Measurements from ENCODE around the gene VASN.

Gene VASN

DNA sequence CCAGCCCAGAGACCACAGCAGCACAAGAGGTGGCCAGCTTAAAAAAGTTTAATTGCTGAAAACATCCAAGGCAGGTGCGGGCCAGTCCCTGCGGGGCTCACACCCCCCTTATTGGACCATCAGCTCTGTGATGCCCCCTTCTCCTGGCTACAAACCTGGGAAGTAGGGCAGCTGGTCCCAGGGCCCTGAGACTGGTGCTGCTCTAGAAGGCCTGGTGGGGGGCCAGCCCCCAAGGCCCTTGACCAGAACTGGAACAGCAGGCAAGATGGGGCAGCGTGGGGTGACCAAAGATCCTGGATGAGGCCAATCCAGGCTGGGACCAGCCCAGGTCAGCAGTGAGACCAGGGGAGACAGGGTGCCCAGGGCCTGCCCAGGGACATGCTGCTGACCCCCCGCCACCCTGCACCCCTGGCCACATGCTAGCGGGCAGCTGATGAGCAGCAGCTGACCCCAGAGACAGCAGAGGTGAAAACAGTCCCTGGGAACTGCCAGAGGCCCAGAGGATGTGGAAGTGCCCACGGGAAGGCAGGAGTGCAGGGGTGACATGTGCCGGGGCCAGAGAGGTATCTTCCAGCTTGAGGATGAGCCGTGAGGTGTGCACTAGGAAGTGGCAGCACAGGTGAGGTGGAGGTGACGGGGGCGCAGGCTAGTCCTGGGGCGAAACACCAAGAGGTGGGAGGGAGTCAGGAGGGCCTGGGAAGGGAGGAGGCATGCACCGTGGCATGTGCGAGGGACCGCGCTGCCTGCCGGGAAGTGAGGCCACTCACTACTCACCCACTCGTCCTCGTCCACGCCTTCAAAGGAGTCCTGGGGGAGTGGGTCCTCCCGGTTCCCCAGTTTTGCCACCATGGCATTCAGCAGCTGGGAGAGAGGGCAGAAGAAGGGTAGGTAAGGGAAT is 16.9 kb upstream of the VASN start:
- no peak for DNase-seq (ENCODE audit: low read depth)

DNA sequence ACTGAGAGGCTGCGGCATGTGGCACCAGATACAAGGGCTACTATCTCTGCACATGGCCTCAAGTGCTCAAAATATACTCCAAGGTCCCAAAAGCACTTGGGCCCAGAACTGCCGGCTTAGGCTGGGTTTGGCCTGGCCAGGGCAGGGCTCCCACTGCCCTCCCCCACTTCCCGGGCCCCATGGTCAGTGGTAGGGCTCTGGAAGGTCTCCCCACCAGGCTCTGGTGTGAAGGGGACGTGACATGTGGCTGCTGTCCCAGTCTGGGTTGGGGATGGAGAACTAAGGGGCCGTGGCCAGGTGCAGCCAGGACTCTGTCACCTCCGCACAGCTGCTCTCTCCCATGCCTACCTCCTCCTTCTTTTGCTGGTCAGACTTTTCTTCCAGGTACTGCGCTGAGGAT is 14.8 kb upstream of the VASN start:
- no peak for DNase-seq (ENCODE audit: low read depth)

DNA sequence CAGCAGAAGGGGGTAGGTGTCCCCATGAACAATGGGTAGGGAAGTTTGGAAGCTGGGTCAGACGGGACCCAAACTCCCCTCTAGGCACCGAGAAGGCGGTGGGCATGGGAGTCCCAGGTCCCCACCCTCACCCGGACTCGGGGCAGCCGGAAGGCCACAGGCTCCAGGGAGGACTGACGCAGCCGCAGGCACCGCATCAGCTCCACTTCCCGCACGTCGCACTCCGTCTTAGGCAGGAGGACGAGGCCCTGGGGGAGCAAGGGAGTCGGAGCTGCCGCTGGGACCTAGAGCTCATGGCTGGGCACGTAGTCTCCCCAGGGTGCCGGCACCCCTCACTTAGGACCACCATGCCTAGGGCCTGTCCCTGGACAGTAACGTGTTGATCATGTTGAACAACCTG is 13.4 kb upstream of the VASN start:
- no peak for DNase-seq (ENCODE audit: low read depth)

DNA sequence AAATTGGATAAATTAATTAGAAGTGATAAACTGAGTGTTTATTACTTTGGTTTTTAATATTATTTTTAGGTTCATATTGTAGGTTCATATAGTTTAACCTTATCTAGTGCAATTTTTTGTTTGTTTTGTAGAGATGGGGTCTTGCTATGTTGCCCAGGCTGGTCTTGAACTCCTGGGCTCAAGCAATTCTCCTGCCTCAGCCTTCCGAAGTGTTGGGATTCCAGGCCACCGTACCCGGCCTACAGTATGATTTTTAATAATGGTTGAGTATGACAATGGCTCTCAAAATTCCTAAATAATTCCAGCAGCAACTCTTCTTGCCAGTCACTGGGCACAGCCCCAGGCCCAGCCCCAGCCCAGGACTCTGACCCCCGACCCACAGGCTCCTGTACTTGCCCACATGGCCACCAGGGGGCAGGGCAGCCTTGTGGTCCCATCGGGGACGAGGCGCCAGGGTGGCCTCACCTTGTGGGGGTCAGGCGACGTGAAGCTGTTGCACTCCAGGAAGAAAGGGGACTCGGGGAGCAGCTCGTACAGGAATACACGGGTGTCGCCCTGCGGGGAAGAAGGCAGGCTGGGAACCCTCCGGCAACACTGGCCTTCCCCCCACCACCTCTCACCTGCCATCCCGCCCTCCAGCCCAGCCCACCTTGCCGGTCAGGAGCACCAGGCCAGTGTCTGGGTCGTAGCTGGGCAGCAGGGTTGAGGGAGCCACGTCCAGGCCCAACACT is 12.7 kb upstream of the VASN start:
- no peak for DNase-seq (ENCODE audit: low read depth)

DNA sequence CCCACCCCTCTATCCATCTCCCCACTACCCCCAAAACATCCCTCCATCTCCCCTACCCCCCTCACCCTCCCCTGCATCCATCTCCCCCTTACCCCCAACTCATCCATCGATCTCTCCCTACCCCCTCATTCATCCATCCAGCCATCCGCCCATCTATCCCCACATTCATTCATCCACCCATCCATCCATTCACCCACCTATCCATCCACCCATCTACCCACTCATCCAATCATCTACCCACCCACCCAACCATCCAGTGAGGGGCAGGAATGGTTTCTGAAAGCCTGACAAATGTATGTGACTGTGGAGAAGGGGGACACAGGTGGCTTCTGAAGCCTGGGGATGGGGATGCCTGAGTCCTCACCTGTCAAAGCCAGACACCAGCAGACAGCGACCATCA is 11.7 kb upstream of the VASN start:
- DNase-seq (ENCODE audit: low read depth): no peak

DNA sequence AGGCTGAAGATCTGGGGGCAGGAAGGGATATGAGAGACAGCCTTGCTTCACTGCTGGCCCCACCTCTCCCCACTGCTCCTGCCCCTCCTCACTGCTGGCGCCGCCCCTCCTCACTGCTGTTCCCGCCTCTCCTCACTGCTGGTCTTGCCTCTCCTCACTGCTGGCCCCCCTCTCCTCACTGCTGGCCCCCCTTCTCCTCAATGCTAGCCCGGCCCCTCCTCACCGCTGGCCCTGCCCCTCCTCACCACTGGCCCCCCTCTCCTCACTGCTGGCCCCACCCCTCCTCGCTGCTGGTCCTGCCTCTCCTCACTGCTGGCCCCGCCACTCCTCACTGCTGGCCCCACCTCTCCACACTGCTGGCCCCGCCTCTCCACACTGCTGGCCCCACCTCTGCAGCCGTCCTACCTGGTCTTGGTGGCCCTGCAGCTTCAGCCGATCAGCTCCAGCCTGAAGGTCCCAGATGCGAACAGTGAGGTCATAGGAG is 11.1 kb upstream of the VASN start:
- no peak for DNase-seq (ENCODE audit: low read depth)

DNA sequence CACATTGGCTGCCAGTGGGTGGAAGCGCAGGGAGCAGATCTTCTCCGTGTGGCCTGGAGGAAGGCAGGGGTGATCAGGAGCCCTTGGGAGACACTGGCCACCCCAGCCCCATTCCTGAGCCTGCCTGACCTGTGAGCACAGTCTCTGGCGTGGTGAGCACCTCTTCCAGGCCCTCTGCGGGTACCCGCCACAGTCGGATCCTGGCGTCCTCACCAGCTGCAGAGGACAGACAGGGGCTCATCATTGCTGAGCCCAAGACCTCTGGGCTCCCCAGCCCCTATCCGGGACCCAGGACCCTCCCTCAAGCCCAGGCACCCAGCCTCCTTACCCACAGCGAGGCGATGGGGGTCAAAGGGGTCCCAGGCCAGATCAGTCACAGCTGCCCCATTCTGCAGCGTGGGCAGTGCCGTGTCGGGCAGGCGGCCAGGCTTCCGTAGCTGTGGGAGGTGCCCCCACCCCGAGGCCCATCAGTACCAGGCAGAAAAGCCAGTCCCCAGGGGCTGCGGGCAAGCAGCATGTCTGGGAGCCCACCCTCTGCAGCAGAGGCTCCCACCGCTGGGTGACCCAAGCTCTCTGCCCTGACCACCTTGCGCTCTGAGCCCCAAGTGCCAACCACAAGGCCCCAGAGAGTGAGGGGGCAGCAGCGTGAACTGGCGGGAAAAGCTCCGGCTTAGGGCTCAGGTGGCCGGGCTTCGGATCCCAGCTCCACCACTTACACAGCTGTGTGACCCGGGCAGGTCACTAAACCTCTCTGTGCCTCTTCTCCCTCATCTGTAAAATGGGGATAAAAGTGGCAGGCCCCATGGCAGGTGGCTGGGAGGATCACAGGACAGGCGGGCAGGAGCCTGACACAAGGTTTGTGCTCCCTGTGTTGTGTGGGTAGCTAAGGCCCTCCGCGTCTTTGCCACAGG is 10.4 kb upstream of the VASN start:
- no peak for DNase-seq (ENCODE audit: low read depth)

DNA sequence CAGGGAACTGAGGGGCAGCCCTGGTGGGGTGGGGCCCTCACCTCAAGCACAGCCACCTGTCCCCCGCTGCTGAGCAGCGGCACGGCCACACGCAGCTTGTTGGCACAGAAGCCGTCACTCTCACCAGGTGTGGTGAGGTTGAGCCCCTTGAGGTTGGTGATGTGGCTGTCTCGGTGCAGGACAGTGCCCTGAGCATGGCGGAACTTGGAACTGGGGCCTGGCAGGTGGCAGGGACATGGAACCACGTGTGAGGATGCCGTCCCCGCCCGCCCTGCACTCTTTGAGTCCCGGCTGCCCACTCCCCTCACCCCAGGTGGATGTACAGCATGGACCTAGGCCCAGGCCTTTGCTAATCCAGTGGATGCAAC is 9.7 kb upstream of the VASN start:
- no peak for DNase-seq (ENCODE audit: low read depth)

DNA sequence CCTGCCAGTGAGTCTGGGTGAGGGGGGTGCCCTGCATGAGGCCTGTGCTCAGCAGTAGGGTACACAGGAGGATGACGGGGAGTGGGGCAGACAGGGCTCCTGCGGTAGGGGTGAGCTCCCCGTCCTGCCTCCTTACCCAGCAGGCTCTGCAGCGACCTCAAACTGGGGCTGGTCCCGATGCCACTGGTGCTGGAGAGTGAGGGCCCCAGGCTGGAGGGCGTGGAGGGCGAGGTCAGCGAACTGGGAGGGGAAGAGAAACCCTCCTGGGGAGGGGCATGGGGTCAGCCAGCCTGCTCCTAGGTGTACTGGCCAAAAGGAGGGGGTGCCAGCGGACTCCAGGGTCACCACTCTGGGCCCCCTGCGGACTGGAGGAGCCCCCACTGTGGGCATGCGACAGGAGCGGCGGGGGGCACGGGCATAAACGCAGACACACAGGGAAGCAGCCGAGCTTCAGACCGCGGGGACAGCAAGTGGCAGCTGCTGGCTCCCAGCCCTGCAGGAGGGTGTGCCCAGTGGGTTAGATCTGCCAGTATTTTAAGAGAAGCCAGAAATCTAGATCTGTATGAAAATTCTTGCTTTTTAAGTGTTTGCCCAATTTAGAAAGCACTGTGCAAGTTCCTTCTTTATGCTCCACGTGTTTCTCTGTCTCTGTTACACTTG is 9.0 kb upstream of the VASN start:
- no peak for DNase-seq (ENCODE audit: low read depth)

DNA sequence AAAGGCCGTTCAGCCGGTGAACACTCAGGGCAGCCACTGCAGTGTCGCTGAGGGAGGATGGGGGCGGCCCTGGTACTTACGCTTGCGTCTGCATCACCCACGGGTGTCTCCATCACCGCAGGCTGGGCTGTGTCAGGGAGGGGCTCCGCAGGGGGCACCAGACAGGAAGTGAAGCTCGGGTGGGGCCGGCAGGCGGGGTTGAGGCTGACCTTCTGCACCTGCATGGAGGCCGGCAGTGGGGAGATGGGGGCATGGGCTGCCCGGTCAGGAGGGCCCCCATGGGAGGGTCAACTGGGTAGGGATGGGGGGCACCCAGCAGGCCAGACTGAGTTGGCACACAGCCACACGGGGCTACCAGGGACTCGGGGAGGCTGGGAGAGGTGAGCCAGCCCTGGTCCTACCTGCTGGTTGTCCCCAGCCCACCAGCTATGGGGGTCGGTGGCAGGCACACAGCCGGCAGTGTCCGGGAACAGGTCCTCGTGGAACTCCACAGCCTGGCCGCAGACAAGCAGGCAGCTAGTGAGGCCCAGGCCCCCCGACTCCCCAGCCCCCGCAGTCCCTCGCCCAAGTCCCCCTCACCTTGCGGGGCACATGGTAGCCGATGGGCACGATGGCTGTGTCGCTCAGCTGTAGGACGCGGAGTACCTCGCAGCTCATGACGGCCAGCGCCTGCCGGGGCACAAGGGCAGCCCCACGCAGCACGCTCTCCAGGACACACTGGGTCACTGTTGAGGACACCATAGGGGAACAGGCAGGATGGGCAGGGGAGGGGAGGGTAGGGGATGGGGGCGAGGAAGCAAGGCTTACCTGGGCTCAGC is 7.2 kb upstream of the VASN start:
- DNase-seq (ENCODE audit: low read depth): no peak

DNA sequence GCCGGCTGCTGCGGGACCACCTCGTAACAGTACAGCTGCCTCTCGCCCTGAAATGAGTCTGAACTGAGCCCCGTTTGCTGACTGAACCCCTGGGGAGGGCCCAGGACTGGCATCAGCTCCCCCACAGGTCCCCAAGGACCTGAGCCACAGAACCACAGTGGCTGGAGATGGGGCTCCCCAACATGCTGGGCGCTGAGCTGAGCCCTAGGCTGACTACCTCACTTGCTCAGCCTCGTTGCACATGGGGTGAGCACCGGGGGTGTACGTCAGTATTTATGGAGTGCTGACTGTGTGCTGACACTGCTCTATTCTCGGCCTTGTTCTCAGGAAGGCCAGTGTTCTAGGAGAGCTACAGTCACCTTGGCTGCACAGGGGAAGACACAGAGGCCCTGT is 6.6 kb upstream of the VASN start:
- no peak for DNase-seq (ENCODE audit: low read depth)

DNA sequence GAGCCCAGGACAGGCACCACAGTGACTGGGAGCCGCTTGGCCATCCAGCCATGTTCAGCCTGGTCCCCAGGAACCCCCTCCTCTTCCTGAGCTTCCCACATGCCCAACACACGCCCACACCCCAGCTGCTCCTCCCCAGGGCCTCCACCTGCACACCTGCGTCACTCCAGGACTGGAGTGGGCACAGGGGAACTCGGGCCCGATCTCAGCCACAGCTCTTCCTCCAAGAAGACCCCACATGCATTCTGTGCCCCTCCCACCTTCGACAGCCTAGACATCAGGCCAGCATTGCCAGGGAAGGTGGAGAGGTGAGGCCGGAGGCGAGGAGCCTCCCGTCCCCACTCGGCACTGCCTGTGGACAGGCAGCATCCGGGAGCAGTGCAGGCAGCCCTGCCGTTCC is 6.0 kb upstream of the VASN start:
- no peak for DNase-seq (ENCODE audit: low read depth)

DNA sequence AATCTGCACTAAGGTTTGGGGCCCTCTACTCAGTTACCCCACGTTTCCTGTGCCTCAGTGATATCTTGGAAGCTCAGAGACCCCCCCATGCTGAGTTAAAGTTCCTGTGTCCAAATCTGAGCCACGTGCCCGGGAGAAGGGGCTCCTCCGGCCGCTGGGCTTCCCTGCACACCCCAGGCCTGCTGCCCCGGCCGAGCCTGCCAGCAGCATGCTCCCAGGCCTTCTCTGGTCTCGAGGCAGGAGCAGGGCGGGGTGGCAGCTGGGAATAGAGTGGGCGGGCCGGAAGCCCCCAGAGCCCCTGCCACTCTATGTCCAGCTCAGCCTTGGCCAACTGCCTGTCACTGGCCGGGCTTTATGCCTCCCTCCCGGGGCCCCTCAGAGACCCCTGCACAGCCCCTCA is 5.6 kb upstream of the VASN start:
- DNase-seq (ENCODE audit: low read depth): no peak

DNA sequence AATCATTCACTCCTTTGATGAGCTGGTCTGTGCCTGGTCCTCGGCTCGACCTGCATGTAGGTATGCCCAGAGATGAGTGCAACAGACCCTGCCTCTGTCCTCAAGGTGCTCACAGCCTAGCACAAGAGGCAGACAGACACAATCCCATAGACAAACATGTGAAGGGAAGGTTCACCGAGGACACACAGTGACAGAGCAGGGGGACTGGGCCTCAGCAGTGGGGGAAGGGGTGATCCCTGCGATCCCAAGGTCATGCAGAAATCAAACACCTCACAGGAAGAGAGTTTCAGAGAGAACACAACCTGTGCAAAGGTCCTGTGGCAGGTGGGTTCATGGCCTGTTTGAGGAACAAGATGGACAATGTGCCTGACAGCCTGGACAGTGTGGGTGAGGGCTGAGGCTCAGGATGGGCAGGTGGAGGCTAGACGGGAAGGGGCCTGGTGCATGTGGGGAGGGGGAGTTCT is 4.2 kb upstream of the VASN start:
- no peak for DNase-seq (ENCODE audit: low read depth)

DNA sequence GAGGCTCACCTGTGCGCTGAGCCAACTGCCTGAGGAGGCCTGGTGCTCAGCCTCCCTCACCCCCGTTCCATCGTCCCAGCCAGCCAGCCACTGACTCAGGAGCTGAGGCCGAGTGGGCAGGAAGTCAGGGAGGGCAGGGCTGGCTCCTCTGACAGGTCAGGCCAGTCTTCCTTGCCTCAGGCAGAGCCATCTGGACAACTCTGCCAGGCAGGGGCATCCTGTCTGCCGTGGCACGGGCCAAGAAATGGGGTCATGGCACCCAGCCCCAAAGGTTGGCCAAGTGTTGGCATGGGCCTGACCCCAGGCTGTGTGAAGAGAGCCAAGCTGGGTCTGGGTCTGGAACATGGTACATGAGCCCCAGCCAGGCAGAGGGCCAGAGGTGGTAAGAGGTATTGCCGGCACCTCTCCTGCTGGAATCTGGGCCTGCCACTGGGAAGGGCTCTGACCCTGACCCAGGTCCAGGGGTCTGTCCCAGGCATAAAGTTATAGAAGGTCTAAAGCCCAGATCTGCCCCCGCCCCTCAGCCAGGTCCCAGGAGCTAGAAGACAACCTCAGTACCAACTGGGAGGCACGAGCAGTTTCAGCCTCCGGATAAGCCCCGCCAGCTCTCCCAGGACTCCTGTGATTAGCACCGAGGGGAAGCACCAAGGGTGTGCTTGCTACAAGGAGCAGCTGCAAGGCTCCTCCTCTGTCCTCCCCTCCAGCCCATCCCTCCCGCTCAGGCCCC is 2.5 kb upstream of the VASN start:
- no peak for DNase-seq (ENCODE audit: low read depth)

DNA sequence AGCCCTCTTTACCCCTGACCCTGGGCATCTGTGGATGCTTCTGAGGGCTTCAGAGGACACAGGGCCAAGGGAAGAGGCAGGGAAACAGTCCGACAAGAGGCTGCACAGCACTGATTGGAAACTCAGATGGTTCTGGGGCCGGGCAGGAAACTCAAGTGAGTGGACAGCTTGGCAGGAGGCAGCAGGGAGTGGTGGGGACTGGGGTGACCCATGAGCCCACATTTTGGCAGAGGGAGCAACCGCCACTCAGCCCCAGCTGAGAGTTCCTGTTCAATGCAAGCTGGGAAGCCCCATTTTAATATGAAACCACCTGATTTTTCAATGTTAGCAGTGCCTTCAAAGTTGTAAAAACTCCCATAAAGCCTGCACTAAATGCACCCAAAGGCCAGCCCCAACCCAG is 1.5 kb upstream of the VASN start:
- no peak for DNase-seq (ENCODE audit: low read depth)

DNA sequence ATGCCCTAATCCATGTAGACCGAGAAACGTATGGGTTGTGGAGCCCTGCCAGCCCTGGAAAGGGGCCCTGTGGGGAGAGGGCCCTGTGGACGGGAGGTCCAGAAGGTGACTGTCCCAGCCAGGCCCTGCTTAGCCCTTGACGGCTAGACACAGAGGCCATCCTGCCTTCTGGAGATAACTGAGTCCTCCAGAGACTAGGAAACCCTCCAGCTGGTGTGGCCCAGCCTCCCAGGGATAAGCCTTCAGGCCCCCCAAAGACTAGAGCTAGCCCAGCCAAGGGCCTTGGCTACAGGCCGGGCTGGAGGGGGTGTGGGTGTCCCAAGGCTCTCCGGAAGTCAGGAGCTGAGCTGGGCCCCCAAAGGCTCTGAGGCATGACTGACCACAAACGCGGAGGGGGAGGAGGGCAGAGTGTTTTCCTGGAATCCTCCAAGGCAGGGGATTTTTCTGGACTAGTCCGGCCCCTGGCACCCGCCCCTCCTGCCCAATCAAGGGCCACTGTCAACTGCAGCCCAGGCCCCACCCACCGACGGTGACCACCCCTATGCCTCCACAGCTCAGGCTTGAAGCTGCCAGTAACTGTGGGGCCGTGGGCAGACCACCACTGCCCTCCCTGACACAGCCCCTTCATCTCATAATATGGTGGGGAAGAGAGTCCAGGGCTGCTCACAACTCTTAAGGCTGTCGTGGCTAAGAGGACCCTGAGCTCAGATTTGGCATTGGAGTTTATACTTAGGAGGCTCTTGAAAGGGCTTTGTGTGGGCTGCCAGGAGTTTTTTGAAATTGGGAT is 885 bp upstream of the VASN start:
- DNase-seq (ENCODE audit: low read depth): peak; percentile 89

DNA sequence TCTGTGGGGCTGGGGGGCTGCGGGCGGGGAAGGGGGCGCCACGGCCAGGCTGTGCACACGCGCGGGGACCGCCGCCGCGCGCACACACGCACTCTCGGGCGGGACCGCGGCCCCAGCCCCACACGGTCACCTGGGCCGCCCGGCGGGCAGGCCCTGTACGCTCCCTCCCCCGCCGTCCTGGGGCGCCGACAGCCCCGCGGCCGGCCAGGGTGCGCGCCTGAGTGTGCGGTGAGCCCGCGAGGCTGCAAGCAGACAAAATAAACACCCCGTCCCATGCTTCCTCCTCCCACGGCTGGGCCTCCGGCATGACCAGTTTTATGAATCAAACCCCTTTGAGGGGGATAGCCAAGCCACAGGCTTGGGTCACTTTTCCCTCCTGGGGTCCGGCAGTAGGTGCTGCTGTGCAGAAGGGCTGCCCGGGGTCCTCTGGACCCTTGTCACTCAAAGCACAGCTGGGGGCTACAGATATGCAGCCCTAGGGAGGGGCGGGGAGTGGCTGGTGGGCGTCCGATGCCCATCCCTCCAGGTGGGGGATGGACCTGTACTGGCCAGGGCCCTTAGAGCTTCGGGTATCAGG is 441 bp downstream of the VASN start:
- peak; percentile 70 for DNase-seq (ENCODE audit: low read depth)
